ENCODE data around the gene CUBN. TPM values are rescaled to one million over a fixed set of nuclear protein-coding genes. Genes with fewer than 3 reads are reported as not detected.

The CUBN gene
- total and polyA plus RNA-seq, 2 of the 13 experiments (the other 11 are each of a cell fraction or from before 2014, with no cell fraction given), result 0.27 to 0.32 TPM

DNA sequence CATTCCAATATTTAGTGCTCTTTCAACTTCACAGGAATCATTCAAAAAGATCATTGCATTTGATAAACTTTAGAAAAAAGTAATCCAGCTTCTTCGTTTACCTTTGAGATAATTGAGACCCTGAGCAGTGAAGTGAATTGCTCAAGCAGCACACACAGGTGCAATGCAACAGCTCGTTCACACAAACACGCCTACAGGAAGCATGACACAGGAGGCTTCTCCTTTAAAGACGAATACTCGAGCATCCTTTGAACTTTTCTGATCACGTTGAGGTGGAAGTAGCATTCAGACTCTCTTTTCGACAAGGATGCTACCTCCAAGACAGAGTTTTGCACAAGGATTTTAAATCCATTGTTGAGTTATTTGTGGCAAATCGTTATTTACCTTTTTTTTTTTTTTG, 294.4 kb downstream of the CUBN start:
- DNase-seq (ENCODE audit: low spot score), result no peak
- no peak for ATAC-seq
- in situ Hi-C loops (cut with HindIII; ENCODE audit: extremely low pct_ligation_motif_present, low pct_unique_long_range_greater_than_20kb) (loop anchor here (25.0 kb wide), 1 partner anchor 602 kb away; no protein-coding TSS in a partner anchor), intact Hi-C loops (cut with micrococcal nuclease; ENCODE audit: unreplicated experiment) (no loop called here)
- no peaks in the 10 kb centered on the region for H4K20me1 ChIP-seq (ENCODE audit: insufficient read depth, low read length)
- no peak overlapping the region for H3K9ac ChIP-seq (ENCODE audit: insufficient read depth, low read depth, low read length)
- no peak overlapping the region for H2AFZ ChIP-seq (ENCODE audit: low read length)
- no peaks in the 10 kb centered on the region for H3K79me2 ChIP-seq (ENCODE audit: insufficient read depth, low read length)
- no TSS peak for BruUV-seq (replicated peaks)
- no peak overlapping the region for H3K4me3 ChIP-seq (replicated peaks in 1 of 3; ENCODE audit: insufficient read depth in 1 of 3, low read depth in 2 of 3, low read length in 3 of 3)
- no peak for FAIRE-seq
- no peaks in the 10 kb centered on the region for H3K36me3 ChIP-seq (replicated peaks in 1 of 2; ENCODE audit: control insufficient read depth in 1 of 2, insufficient read depth in 2 of 2, low read length in 2 of 2)
- H3K9me3 ChIP-seq (ENCODE audit: low read length), result no peaks in the 10 kb centered on the region
- H3K27me3 ChIP-seq (ENCODE audit: control insufficient read depth in 1 of 2, insufficient read depth in 2 of 2, low read length in 2 of 2), result no peaks in the 10 kb centered on the region; a peak in 1 of 5 replicates
- no peak overlapping the region for H3K4me2 ChIP-seq (ENCODE audit: low read depth, low read length)
- H3K27ac ChIP-seq (ENCODE audit: extremely low read length, insufficient read depth, low read length), result no peak overlapping the region
- 35% methylated on average over 8 of the region's 8 CpGs for WGBS (ENCODE audit: low lambda C conversion rate)
- no peaks in the 10 kb centered on the region for H3K4me1 ChIP-seq (ENCODE audit: insufficient read depth, low read length)
- POLR2A ChIA-PET, result no interaction called here
- CTCF ChIA-PET (ENCODE audit: low intra/inter-chr PET ratio, low total read pairs), result no interaction called here
- no peak for TF ChIP-seq SMYD3 (CRISPR knock-in tag; IDR thresholded peaks at IDR 0.05)
- TF ChIP-seq, protein P1, sequence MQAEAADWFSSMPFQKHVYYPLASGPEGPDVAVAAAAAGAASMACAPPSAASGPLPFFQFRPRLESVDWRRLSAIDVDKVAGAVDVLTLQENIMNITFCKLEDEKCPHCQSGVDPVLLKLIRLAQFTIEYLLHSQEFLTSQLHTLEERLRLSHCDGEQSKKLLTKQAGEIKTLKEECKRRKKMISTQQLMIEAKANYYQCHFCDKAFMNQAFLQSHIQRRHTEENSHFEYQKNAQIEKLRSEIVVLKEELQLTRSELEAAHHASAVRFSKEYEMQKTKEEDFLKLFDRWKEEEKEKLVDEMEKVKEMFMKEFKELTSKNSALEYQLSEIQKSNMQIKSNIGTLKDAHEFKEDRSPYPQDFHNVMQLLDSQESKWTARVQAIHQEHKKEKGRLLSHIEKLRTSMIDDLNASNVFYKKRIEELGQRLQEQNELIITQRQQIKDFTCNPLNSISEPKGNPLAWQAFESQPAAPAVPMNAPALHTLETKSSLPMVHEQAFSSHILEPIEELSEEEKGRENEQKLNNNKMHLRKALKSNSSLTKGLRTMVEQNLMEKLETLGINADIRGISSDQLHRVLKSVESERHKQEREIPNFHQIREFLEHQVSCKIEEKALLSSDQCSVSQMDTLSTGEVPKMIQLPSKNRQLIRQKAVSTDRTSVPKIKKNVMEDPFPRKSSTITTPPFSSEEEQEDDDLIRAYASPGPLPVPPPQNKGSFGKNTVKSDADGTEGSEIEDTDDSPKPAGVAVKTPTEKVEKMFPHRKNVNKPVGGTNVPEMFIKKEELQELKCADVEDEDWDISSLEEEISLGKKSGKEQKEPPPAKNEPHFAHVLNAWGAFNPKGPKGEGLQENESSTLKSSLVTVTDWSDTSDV (CRISPR knock-in tag; IDR thresholded peaks at IDR 0.05), result no peak
- no peak for TF ChIP-seq SRF (IDR thresholded peaks at IDR 0.05; ENCODE audit: low read depth, low read length)
- TF ChIP-seq RBFOX2 (IDR thresholded peaks at IDR 0.05; ENCODE audit: low read depth, low read length), result no peak
- no peak for TF ChIP-seq GABPA (IDR thresholded peaks at IDR 0.05; ENCODE audit: low read depth, low read length)
- no peak for TF ChIP-seq GABPA (CRISPR knock-in tag; IDR thresholded peaks at IDR 0.05; ENCODE audit: low read depth)
- no peak for TF ChIP-seq FOXP1 (IDR thresholded peaks at IDR 0.05)
- TF ChIP-seq FOXP1 (CRISPR knock-in tag; IDR thresholded peaks at IDR 0.05), result no peak
- no peak for TF ChIP-seq ZNF652 (CRISPR knock-in tag; IDR thresholded peaks at IDR 0.05; ENCODE audit: borderline replicate concordance, low read depth)
- TF ChIP-seq GTF3A (CRISPR knock-in tag; conservative IDR thresholded peaks at IDR 0.05), result no peak
- no peak for TF ChIP-seq ZNF256 (CRISPR knock-in tag; conservative IDR thresholded peaks at IDR 0.05)
- TF ChIP-seq MATR3 (CRISPR knock-in tag; IDR thresholded peaks at IDR 0.05), result no peak
- TF ChIP-seq, protein P2, sequence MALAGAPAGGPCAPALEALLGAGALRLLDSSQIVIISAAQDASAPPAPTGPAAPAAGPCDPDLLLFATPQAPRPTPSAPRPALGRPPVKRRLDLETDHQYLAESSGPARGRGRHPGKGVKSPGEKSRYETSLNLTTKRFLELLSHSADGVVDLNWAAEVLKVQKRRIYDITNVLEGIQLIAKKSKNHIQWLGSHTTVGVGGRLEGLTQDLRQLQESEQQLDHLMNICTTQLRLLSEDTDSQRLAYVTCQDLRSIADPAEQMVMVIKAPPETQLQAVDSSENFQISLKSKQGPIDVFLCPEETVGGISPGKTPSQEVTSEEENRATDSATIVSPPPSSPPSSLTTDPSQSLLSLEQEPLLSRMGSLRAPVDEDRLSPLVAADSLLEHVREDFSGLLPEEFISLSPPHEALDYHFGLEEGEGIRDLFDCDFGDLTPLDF (CRISPR knock-in tag; IDR thresholded peaks at IDR 0.05), result no peak
- TF ChIP-seq ISL2 (CRISPR knock-in tag; IDR thresholded peaks at IDR 0.05), result no peak
- TF ChIP-seq PCBP1 (IDR thresholded peaks at IDR 0.05; ENCODE audit: borderline replicate concordance, low read depth, low read length), result no peak
- no peak for TF ChIP-seq ZNF75D (CRISPR knock-in tag; IDR thresholded peaks at IDR 0.05; ENCODE audit: borderline replicate concordance)
- no peak for TF ChIP-seq ATF7 (IDR thresholded peaks at IDR 0.05)
- TF ChIP-seq ATF7 (CRISPR knock-in tag; IDR thresholded peaks at IDR 0.05), result no peak
- TF ChIP-seq, protein P3, sequence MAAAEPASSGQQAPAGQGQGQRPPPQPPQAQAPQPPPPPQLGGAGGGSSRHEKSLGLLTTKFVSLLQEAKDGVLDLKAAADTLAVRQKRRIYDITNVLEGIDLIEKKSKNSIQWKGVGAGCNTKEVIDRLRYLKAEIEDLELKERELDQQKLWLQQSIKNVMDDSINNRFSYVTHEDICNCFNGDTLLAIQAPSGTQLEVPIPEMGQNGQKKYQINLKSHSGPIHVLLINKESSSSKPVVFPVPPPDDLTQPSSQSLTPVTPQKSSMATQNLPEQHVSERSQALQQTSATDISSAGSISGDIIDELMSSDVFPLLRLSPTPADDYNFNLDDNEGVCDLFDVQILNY (CRISPR knock-in tag; conservative IDR thresholded peaks at IDR 0.05), result no peak
- TF ChIP-seq, protein P4, sequence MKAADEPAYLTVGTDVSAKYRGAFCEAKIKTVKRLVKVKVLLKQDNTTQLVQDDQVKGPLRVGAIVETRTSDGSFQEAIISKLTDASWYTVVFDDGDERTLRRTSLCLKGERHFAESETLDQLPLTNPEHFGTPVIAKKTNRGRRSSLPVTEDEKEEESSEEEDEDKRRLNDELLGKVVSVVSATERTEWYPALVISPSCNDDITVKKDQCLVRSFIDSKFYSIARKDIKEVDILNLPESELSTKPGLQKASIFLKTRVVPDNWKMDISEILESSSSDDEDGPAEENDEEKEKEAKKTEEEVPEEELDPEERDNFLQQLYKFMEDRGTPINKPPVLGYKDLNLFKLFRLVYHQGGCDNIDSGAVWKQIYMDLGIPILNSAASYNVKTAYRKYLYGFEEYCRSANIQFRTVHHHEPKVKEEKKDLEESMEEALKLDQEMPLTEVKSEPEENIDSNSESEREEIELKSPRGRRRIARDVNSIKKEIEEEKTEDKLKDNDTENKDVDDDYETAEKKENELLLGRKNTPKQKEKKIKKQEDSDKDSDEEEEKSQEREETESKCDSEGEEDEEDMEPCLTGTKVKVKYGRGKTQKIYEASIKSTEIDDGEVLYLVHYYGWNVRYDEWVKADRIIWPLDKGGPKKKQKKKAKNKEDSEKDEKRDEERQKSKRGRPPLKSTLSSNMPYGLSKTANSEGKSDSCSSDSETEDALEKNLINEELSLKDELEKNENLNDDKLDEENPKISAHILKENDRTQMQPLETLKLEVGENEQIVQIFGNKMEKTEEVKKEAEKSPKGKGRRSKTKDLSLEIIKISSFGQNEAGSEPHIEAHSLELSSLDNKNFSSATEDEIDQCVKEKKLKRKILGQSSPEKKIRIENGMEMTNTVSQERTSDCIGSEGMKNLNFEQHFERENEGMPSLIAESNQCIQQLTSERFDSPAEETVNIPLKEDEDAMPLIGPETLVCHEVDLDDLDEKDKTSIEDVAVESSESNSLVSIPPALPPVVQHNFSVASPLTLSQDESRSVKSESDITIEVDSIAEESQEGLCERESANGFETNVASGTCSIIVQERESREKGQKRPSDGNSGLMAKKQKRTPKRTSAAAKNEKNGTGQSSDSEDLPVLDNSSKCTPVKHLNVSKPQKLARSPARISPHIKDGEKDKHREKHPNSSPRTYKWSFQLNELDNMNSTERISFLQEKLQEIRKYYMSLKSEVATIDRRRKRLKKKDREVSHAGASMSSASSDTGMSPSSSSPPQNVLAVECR (CRISPR knock-in tag; IDR thresholded peaks at IDR 0.05; ENCODE audit: borderline replicate concordance), result no peak
